NCI-H69 (cell line): ENCODE results near the gene CDC23.
A peak's percentile ranks its signal among the peaks of the same experiment; 100 is the strongest.
"Not testable (repeated sequence)": the region's sequence is repeated elsewhere in the genome, so short reads cannot be mapped to it uniquely, and the experiment has no call there.

Source experiments
- DNase-seq: peaks from one replicate; lab custom pipeline; 2025; lab: John Stamatoyannopoulos, UW

CDC23 gene

DNA sequence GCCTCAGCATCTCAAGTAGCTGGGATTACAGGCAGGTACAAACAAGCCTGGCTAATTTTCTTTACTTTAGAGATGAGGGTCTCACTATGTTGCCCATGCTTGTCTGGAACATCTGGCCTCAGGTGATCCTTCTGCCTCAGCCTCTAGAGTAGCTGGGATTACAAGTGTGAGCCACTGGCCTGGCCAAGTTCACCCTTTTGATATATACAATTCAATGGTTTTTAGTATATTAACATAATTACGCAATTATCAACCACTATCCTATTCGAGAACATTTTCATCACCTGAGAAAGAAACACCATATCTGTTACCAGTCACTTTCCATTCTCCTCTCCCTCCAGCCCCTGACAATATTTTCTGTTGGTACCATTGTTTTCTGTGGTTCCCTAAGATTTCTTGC is 3.7 kb upstream of the CDC23 start:
- peak; percentile 9 for DNase-seq

DNA sequence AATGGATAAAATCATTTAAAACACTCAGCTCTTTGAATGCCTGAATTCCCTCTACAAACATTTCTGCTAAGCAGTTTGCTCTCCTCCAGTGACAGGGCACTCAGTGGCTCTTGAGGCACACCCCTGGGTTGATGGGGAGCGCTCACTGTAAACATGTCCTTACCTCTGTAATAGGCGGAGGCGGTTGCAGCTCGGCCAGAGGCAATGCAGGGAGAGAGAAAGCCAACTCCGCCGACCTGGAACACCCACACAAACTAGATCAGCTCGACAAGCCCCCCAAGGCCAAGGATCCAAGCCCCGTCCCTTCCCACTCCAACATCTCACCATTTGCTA is 329 bp downstream of the CDC23 start:
- DNase-seq = peak; percentile 61

DNA sequence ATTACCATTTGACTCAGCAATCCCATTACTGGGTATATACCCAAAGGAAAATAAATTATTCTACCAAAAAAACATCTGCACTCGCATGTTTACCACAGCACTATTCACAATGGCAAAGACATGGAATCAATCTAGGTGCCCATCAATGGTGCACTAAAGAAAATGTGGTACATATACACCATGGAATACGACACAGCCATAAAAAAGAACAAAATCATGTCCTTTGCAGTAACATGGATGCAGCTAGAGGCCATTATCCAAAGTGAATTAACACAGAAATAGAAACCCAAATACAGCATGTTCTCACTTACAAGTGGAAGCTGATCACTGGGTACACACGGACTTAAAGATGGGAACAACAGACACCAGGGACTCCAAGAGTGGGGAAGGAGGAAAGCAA is 2.1 kb downstream of the CDC23 start:
- no peak for DNase-seq

DNA sequence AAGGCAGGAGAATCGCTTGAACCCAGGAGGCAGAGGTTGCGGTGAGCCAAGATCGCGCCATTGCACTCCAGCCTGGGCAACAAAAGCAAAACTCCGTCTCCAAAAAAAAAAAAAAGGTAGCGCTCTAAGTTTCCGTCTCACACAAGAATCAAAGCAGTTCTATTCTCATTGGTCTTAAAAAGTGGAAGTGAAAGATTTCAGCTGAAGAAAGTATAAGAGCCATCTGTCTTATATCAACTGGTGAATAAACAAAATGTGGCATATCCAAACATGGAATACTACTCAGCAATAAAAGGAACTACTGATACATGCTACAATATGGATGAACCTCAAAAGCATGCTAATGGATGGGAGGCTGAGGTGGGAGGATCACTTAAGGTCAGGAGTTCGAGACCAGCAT is 19.3 kb downstream of the CDC23 start:
- not testable (repeated sequence) for DNase-seq

DNA sequence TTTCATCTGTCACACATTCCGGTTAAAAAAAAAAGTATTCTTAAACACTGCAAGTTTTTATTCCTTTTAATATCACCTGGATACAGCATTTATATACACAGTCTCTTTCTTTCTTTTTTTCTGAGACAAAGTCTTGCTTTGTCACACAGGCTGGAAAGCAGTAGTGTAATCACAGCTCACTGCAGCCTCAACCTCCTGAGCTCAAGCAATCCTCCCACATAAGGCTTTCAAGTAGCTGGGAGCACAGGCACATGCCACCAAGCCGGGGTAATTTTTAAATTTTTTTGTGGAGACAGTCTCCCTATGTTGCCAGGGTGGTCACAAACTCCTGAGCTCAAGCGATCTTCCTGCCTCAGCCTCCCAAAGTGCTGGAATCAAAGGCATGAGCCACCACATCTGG is 20.3 kb downstream of the CDC23 start:
- DNase-seq = no peak

DNA sequence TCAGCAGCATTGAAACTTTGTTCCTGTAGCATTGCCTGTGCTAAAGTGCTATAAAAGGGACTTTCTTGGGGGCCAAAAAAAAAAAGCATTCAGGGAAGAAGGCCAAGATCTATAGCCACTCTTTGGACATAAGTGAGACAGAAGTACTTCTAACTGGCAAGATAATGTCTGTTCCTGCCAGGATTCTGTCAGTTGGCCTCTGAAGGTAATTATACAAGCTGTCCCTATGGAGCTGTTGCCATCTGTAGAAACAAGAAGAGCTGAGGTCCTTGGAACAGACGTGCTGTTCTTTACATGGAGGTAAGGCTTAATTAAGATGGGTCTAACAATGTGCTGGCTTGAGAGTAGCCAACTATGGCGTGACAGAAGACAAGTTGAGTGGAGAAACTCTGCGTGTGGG is 24.5 kb downstream of the CDC23 start:
- DNase-seq = no peak

DNA sequence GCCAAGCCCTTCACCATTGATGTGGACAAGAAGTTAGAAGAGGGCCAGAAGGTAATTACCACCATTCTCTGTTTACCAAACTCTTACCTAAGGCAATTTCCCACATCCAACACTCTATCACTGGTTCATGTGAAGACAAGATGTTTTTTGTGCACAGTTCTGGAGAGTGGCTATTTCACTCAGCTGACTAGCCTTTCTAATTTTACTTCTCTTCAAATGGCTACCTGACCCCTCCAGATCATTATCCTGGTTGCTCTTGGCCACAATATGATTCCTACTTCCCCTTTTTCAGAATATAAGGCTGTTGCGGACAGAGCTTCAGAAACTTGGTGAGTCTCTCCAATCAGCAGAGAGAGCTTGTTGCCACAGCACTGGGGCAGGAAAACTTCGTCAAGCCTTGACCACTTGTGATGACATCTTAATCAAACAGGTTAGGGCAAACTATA is 27.1 kb downstream of the CDC23 start:
- no peak for DNase-seq

DNA sequence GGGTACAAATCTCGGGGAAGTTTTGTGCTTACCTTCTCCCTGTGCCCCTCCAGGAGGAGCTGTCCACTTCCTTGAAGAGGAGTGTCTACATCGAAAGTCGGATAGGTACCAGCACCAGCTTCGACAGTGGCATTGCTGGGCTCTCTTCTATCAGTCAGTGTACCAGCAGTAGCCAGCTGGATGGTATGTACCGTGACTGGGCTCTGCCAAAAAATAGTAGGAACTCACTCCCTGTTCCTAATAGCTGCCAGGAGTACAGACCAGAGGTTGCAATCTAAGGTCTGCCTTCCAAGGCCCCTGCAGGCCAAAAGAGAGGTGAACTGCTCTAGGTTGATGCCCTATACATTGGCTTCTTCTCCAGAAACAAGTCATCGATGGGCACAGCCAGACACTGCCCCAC is 30.3 kb downstream of the CDC23 start:
- no peak for DNase-seq

DNA sequence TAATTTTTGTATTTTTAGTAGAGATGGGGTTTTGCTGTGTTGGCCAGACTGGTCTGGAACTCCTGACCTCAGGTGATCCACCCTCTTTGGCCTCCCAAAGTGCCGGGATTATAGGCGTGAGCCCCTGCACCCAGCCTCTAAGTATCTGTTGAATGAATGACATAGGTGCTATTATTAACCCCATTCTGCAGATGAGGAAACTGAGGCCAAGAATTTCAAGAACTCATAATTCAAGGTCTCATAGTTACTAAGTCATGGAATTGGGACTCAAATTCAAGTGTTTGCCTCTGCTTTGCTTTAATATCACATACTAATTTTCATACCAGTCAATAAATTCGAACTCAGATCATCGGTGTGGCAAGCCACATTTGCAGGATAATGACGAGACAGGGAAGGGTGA is 32.3 kb downstream of the CDC23 start:
- DNase-seq = no peak

DNA sequence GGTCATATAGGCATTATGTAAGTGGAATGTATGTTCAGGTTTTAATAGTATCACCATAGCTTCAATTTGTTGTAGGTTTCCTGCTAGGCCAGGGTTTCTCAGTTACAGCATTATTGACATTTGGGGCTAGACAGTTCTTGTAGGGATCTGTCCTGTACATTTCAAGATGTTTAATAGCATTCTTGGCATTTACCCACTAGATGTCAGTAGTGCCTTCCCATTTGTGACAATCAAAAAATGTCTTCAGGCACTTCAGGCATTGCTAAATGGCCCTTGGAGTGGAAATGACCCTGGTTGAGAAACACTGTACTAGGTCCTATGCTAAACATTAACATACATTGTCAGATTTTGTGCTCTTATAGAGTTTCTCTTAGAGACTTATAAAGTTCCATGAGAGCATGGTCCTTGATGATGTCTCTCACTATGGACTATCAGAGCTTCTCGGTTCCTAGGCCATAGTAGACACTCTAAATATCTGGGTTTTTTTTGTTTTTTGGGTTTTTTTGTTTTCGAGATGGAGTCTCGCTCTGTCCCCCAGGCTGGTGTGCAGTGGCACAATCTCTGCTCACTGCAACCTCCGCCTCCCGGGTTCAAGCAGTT is 32.8 kb downstream of the CDC23 start:
- peak; percentile 87 for DNase-seq

DNA sequence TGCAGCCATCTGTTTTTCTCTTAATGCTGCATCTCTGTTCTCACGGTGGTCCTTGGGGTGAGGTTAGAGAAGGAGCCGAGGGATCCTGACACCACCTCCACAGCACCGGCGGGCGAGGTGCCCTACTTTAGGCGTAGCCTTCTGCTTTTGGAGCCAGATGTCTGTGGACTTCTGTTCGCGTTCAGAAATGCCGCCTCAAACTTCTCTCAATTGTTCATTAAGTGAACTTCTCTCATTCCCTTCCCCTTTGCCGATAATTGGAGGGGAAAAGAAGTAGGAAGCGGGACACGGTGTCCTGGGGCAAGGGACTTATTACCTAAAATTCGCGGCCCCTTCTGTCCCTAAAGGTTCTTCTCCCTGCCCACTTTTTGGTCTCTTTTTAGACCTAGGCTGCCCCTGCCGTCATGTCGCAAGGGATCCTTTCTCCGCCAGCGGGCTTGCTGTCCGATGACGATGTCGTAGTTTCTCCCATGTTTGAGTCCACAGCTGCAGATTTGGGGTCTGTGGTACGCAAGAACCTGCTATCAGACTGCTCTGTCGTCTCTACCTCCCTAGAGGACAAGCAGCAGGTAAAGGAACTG is 33.8 kb downstream of the CDC23 start:
- peak; percentile 62 for DNase-seq

DNA sequence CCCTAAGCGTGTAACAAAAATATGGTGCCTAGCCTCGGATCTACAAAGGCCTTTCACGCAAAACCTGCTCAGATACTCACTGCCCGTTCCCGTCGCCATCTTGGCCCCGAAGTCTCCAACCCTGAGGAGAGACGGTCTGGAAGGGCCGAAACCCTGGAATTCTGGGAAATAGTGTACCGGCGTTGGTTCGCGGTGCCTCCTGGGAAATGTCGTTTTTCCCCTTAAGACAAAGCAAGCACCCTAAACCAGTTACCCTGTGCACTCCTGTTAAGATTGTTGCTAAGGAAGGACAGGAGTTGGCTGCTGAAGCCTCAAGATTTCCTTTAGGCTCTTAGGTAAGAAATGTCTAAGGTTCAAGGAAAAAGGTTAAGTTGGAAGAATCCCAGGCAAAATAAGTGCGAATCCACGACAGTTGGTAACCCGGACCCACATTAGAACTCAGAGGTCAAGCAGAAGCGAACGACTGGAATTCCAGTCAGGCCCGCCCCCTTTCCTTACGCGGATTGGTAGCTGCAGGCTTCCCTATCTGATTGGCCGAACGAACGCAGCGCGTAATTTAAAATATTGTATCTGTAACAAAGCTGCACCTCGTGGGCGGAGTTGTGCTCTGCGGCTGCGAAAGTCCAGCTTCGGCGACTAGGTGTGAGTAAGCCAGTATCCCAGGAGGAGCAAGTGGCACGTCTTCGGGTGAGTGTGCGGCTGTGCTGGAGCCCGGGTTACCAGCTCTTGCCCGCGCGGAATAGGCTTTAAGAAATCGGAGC is 34.4 kb downstream of the CDC23 start, which contains the start of the genes BRD8 and KIF20A:
BRD8 (minus strand) TSS at position 115 of the 761 bp plus-strand sequence; CDS start at position 99, 16 bp downstream.
KIF20A (plus strand) TSS at position 597 of the 761 bp plus-strand sequence. CDS start 569 bp downstream, outside the sequence.
- peak; percentile 99 for DNase-seq

DNA sequence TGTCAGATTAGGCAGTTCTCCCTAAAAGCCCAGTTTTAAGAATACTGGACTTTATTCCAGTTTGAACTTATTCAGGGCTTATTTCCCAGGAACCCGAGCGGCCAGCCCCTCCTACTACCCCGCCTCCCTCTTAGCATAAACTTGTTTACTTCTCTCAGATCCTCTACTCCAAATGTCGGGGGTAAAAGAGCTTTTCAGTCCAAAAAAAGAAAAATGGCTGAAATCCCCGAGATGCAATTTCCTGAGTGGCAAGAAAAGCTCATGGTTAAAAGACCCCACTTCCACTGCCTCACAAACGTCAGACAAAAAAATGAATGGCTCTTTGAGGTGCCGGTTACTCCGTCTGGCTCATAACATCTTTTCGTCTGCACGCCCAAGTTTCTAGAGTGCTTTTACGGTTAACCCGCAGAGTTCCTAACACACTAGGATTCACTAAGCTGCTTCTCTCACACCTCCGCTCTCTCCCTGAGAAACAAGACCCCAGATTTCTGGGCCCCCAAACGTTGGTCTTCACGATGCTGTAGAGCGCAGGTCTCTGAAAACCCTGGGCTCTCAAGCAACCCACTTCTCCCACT is 35.1 kb downstream of the CDC23 start:
- DNase-seq = peak; percentile 46

DNA sequence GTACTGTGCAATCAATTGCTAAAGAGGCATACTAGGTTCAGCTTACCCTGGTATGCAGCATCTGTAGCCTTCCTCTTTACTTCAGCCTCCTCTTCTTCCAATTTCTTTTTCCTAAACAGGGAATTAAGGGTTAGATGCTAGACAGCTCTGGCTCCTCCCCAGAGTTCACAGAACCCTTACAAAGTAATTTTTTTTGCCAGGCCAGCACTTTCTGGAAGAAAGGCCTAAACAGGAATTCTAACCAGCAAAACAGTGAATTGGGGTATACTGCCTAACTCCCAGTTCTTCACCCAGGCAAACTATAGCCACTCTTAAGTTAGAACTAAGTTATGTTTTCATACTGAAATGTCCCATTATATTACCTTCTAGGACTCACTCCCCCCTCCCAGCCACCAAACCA is 42.8 kb downstream of the CDC23 start:
- no peak for DNase-seq

DNA sequence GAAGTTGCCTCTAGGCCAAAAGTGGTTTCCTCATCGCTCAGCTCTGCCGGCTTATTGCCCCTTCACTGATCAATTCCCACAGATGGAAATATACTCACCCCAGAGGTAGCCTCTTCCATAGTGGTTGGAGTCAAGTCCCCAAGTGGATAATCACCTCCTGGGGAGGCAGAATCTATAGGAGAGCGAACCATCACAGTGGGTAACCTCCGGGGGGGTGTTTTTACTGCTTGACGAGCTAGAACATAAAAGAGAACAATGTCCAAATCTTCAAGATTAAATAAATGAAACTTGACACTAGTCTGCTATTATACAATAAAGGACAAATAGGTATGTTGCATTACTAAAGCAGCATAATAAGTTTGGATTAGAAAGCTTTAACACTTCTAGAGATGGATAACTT is 44.0 kb downstream of the CDC23 start:
- no peak for DNase-seq

DNA sequence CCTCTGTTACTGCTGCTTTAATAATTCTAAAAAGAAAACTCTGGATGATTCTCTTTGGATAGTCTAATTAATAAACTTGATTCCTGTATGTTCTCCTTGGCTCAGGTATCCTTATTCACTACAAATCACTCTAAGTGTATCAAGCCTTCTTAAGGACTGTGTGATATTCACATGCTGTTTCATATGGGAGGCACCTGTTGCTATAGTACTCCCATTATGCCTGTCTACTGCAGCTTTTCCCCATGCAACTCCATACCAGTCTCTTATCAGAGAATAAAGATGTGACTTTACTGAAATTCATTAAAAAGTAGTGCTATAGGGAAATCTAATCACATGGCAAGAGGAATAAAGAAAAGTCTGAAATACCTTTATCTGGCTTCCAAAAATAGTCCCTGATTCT is 49.4 kb downstream of the CDC23 start:
- DNase-seq = no peak

DNA sequence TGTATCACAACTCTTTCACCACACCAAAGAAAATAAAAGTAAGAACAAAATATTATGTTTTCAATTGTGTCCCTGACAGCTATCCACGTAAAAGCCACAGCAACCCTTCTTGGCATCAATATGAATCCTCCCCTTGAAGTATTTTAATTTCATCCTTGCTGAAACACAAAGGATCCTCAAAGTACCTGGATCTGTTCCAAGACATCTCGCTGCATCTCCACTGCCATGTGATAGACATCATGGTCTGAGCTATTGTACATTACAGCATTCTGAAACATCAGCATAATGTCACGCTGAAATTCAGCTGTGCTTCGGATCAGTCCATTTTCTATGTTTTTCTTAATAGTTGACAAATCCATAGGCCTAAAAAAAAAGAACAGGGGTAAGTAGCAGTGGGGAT is 52.4 kb downstream of the CDC23 start:
- no peak for DNase-seq

DNA sequence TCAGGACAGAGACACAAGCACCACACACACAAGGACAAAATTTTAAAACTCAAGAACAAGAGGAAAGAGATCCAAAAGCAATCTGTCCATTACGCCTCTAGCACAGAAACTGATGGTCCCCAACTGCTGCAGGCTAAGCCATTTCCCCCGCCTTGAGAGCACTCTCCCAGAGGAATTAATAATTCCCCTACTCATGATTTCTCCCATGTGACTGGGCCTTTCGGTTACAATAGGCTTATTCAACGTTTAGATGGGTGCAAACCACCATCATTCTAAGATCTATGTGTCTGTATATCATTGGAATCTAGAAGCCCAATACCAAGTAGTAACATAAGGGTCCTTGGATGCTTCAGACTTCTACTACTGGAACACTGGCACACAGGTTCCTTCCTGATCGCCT is 53.5 kb downstream of the CDC23 start:
- DNase-seq = no peak

DNA sequence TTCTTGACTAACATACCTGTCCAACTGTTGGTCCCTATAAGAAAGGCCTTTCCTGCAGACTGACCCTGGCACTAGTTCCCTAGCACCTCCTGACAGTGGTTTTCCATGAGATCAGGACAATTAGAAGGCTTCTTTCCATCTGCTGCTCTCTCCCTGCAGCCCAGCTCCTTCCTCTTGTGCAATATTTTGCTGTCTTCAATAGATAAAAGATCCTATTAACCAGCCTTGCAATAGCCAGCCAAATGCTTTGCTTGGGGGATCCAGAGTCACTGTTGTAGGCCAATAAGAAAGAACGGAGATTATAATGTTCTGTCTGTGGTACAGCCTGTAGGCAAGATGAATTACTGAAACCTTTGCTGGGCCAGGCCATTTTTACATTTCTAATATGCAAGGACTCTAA is 55.5 kb downstream of the CDC23 start:
- DNase-seq = no peak

DNA sequence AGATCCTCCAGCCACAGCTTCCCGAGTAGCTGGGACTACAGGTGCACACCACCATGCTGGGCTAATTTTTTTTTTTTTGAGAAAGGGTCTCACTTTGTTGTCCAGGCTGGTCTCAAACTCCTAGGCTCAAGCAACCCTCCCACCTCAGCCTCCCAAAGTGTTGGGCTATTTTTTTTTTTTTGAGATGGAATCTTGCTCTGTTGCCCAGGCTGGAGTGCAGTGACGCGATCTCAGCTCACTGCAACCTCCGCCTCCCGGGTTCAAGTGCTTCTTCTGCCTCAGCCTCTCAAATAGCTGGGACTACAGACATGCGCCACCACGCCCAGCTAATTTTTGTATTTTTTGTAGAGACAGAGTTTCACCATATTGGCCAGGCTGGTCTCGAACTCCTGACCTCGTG is 57.1 kb downstream of the CDC23 start:
- DNase-seq = not testable (repeated sequence)

DNA sequence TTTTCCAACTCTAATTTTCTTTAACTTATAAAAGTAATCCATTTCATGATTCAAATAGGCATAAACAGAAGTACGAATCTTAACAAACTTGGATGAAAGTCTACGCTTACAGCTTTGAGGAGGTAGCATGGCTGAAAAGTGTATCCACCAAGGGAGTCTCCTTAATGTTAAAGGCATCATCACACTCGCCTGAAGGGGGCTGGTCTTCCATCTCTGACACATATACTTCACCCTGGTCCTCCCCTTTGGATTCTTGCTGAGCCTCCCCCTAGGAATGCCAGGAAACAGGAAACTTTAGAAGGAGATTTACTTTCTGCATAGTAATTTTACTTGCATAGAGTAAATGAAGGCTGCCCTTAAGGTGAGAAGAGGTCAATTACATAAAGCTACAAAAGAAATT is 63.6 kb downstream of the CDC23 start:
- no peak for DNase-seq

DNA sequence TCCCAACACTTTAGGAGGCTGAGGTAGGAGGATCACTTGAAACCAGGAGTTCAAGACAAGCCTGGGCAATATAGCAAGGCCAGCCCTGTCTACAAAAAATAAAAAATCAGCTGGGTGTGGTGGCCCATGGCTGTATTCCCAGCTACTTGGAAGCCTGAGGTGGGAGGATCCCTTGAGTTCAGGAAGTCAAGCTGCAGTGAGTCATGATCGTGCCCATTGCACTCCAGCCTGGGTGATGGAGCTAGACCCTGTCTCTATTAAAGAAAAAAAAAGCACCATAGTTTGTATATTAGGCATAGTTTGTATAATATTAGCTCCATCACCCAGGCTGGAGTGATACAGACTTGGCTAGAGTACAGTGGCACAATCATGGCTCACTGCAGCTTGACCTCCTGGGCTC is 64.3 kb downstream of the CDC23 start:
- DNase-seq = no peak

DNA sequence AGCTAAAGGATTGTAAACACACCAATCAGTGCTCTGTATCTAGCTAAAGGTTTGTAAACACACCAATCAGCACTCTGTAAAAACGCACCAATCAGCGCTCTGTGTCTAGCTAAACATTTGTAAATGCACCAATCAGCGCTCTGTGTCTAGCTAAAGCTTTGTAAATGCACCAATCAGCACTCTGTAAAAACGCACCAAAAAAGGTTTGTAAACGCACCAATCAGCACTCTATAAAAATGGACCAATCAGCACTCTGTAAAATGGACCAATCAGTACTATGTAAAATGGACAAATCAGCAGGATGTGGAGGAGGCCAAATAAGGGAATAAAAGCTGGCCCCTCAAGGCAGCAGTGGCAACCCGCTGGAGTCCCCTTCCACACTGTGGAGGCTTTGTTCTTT is 69.5 kb downstream of the CDC23 start:
- DNase-seq = not testable (repeated sequence)
